ENCODE results near the gene TENT5A.
A peak's percentile ranks its signal among the peaks of the same experiment; 100 is the strongest.

Gene TENT5A

GRCh38 chr6:81734081-81734480, 18.4 kb downstream of the TENT5A start:
- no peaks in the 10 kb centered on the region for H3K27me3 ChIP-seq (replicated peaks)
- in situ Hi-C loops (cut with HindIII; ENCODE audit: low pct_ligation_motif_present, low sequenced_read_pairs): no loop called here
- TF ChIP-seq, protein P1, sequence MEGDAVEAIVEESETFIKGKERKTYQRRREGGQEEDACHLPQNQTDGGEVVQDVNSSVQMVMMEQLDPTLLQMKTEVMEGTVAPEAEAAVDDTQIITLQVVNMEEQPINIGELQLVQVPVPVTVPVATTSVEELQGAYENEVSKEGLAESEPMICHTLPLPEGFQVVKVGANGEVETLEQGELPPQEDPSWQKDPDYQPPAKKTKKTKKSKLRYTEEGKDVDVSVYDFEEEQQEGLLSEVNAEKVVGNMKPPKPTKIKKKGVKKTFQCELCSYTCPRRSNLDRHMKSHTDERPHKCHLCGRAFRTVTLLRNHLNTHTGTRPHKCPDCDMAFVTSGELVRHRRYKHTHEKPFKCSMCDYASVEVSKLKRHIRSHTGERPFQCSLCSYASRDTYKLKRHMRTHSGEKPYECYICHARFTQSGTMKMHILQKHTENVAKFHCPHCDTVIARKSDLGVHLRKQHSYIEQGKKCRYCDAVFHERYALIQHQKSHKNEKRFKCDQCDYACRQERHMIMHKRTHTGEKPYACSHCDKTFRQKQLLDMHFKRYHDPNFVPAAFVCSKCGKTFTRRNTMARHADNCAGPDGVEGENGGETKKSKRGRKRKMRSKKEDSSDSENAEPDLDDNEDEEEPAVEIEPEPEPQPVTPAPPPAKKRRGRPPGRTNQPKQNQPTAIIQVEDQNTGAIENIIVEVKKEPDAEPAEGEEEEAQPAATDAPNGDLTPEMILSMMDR (IDR thresholded peaks at IDR 0.05; ENCODE audit: low read depth, low read length, missing control alignments): no peak
- DNase-seq: no peak
- no peaks in the 10 kb centered on the region for H3K36me3 ChIP-seq (replicated peaks)
- no peak overlapping the region for H3K27ac ChIP-seq
- no peak overlapping the region for H3K4me3 ChIP-seq (ENCODE audit: low read depth, low read length)

DNA sequence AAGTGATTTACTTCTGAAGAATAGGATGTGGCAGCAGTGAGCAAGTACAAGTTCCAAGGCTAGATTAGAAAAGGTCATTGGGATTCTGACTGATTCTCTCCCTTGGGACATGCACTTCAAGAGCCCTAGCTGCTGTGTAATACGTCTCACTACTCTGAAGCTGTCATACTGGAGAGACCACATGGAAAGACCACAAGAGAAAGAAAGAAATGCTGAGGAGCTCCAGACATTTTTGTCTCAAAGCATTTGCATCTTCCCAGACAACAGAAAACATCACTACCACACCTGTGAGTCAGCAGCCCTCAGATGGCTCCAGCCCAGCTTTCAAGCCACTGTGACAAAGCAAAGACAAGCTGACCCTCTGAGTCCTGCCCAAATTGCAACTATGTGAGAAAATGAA, 20.7 kb downstream of the TENT5A start:
- no peaks in the 10 kb centered on the region for H3K36me3 ChIP-seq (replicated peaks)
- TF ChIP-seq, protein P1 (IDR thresholded peaks at IDR 0.05; ENCODE audit: low read depth, low read length, missing control alignments): no peak
- no peaks in the 10 kb centered on the region for H3K27me3 ChIP-seq (replicated peaks)
- in situ Hi-C loops (cut with HindIII; ENCODE audit: low pct_ligation_motif_present, low sequenced_read_pairs): no loop called here
- H3K27ac ChIP-seq: no peak overlapping the region
- H3K4me3 ChIP-seq (ENCODE audit: low read depth, low read length): no peak overlapping the region
- DNase-seq: peak; percentile 43

GRCh38 chr6:81727876-81728517, 24.5 kb downstream of the TENT5A start:
- in situ Hi-C loops (cut with HindIII; ENCODE audit: low pct_ligation_motif_present, low sequenced_read_pairs): no loop called here
- no peaks in the 10 kb centered on the region for H3K36me3 ChIP-seq (replicated peaks)
- no peak for DNase-seq
- H3K27ac ChIP-seq: no peak overlapping the region
- TF ChIP-seq, protein P1 (IDR thresholded peaks at IDR 0.05; ENCODE audit: low read depth, low read length, missing control alignments): no peak
- H3K4me3 ChIP-seq (ENCODE audit: low read depth, low read length): no peak overlapping the region
- no peaks in the 10 kb centered on the region for H3K27me3 ChIP-seq (replicated peaks)

- Histone ChIP-seq H3K36me3 (replicated peaks) (no peaks in the 10 kb centered on the region), H3K27me3 (replicated peaks) (no peaks in the 10 kb centered on the region), H3K27ac (no peak overlapping the region), H3K4me3 (ENCODE audit: low read depth, low read length) (no peak overlapping the region)
- in situ Hi-C loops (cut with HindIII; ENCODE audit: low pct_ligation_motif_present, low sequenced_read_pairs): no loop called here
- TF ChIP-seq, protein P1 (IDR thresholded peaks at IDR 0.05; ENCODE audit: low read depth, low read length, missing control alignments): no peak
- DNase-seq: no peak
These were observed 27.4 kb downstream of the TENT5A start for GRCh38 chr6:81725127-81725526.

DNA sequence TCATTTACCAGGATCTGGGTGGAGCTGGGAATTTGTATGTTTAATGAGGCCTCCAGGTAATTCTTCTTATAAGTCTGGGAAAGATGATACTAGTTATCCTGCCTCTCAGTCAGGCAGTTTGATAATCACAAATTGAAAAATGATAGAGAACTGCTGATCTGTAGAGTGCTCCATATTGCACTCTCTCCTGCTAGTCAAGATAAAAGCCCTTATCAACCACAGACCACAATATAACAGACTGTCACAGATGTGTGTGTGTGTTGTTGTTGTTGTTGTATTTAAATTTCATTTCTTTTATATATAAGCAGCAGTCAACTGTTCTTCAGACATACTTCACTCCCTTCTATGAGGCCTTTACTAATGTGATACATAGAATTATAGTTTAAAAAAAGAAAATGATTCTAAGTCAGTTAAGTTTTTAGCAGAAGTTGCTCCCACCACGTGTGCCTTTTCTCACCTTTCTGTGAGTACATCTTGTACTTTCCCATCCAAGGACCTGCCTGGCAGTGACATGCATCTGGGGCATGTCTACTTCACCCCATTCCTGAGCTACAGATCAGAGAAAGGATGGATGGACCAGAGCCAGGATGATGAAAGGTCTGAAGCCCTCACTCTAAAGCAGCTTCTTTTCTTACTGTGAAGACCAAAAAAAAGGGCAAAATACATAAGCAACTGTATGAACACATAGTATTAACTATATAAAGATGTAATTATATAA, 29.8 kb downstream of the TENT5A start:
- DNase-seq: no peak
- Histone ChIP-seq H3K27ac (no peak overlapping the region), H3K36me3 (replicated peaks) (no peaks in the 10 kb centered on the region), H3K27me3 (replicated peaks) (no peaks in the 10 kb centered on the region), H3K4me3 (ENCODE audit: low read depth, low read length) (no peak overlapping the region)
- TF ChIP-seq, protein P1 (IDR thresholded peaks at IDR 0.05; ENCODE audit: low read depth, low read length, missing control alignments): no peak
- in situ Hi-C loops (cut with HindIII; ENCODE audit: low pct_ligation_motif_present, low sequenced_read_pairs): no loop called here

Measured in brain microvascular endothelial cell (primary cell).